Peyer's patch (tissue), 4 donors: ENCODE data around the gene CADM1.

Experiments used
- CTCF ChIP-seq, 6 experiments: fragments of 450-650 bp in 4 of 6; fragments of 200-600 bp in 2 of 6; sonication (generic) in 1 of 6; IDR thresholded peaks; one replicate each; pipeline ENCODE4 v1.5.1; 2017 to 2019; ENCODE audit warnings: antibody characterized with exemption in 6 of 6, mild to moderate bottlenecking in 3 of 6, moderate library complexity in 1 of 6
- POLR2A ChIP-seq, 2 donors: fragments of 450-650 bp; IDR thresholded peaks; one replicate each; pipeline ENCODE4 v1.5.1; 2017; ENCODE audit warnings: antibody characterized with exemption in 2 of 2, mild to moderate bottlenecking in 2 of 2, moderate library complexity in 2 of 2

GRCh38 chr11:115168686-115169085 is 335.5 kb downstream of the CADM1 start:
- no peak for TF ChIP-seq POLR2A (IDR thresholded peaks at IDR 0.05)
- TF ChIP-seq CTCF (IDR thresholded peaks at IDR 0.05): no peak
